Panc1 (cell line): ENCODE results near the gene FBXW12. TPM values are rescaled to one million over a fixed set of nuclear protein-coding genes. Genes with fewer than 3 reads are reported as not detected.

Source experiments
- ATAC-seq: fragments of 200-7000 bp; cut with Tn5 transposase; 2 replicates; pipeline ENCODE4 v1.9.1; 2020; ENCODE audit warnings: mild to moderate bottlenecking, moderate library complexity
- BruUV-seq: library from RNA; stranded (reverse); fragments of 400-500 nt; replicated peaks from 2 replicates; lab custom pipeline; 2021; lab: Mats Ljungman, UMichigan
- CTCF ChIA-PET: fragments of 300-600 bp; sonication (Branson Sonifier 250); formaldehyde crosslinking; loops from one replicate; lab custom pipeline; 2022; ENCODE audit warnings: antibody characterized with exemption; lab: Charles Lee
- POLR2A ChIA-PET: fragments of 300-600 bp; sonication (Branson Sonifier 250); formaldehyde crosslinking; loops from one replicate; lab custom pipeline; 2022; ENCODE audit warnings: antibody characterized with exemption; lab: Charles Lee
- DNase-seq: peaks from one replicate; pipeline ENCODE4 v3.0.0-alpha.2; 2010; ENCODE audit warnings: low read depth, low spot score
- H3K27ac ChIP-seq: 2 replicates; pipeline ENCODE4 v1.5.1; 2011; ENCODE audit warnings: mild to moderate bottlenecking, low read length, inconsistent platforms
- H3K27me3 ChIP-seq: fragments of 200-500 bp; sonication (Bioruptor generic); 2 replicates; pipeline ENCODE4 v1.6.0; 2014; ENCODE audit warnings: low read length, inconsistent platforms; ENCODE audit not compliant: control insufficient read depth, insufficient read depth
- H3K36me3 ChIP-seq: fragments of 200-500 bp; sonication (Bioruptor generic); 2 replicates; pipeline ENCODE4 v1.5.1; 2014; ENCODE audit warnings: inconsistent platforms, mild to moderate bottlenecking, low read length, moderate library complexity; ENCODE audit not compliant: control insufficient read depth, insufficient read depth
- H3K4me1 ChIP-seq: 2 replicates; pipeline ENCODE4 v1.5.1; 2011; ENCODE audit warnings: inconsistent platforms, mild to moderate bottlenecking, low read length, moderate library complexity; ENCODE audit not compliant: control insufficient read depth, insufficient read depth
- H3K4me3 ChIP-seq, 2 experiments: 2 replicates each; pipeline ENCODE4 v1.5.1; 2011 to 2012; ENCODE audit warnings: low read depth in 2 of 2, low read length in 2 of 2, mild to moderate bottlenecking in 2 of 2, inconsistent platforms in 1 of 2, moderate library complexity in 1 of 2
- H3K9me3 ChIP-seq: fragments of 200-500 bp; sonication (Bioruptor generic); 2 replicates; pipeline ENCODE4 v1.5.1; 2014; ENCODE audit warnings: low read depth, mild to moderate bottlenecking, inconsistent platforms, low read length, moderate library complexity; ENCODE audit not compliant: control insufficient read depth, insufficient read depth
- CTCF ChIP-seq: fragments of 450-650 bp; IDR thresholded peaks from 2 replicates; pipeline ENCODE4 v1.5.1; 2017; ENCODE audit warnings: mild to moderate bottlenecking
- POLR2AphosphoS5 ChIP-seq: IDR thresholded peaks from 2 replicates; pipeline ENCODE4 v1.6.1; 2012; ENCODE audit warnings: mild to moderate bottlenecking, low read depth, low read length, moderate library complexity
- REST ChIP-seq, 2 experiments: IDR thresholded peaks; 2 replicates each; pipeline ENCODE4 v1.6.1; 2011 to 2012; ENCODE audit warnings: low read depth in 2 of 2, control low read depth in 1 of 2, low read length in 1 of 2, mild to moderate bottlenecking in 1 of 2, moderate library complexity in 1 of 2; ENCODE audit not compliant: insufficient read depth in 1 of 2
- SIN3A ChIP-seq: IDR thresholded peaks from 2 replicates; pipeline ENCODE4 v1.6.1; 2012; ENCODE audit warnings: low read depth, mild to moderate bottlenecking, low read length, moderate library complexity, borderline replicate concordance; ENCODE audit not compliant: insufficient read depth
- TCF7L2 ChIP-seq: IDR thresholded peaks from 2 replicates; pipeline ENCODE4 v1.6.1; 2011; ENCODE audit warnings: mild to moderate bottlenecking, low read depth, low read length, inconsistent platforms
- in situ Hi-C: cut with HindIII; loops from 2 replicates; pipeline ENCODE4 v1.10.0; 2016; ENCODE audit warnings: low sequenced_read_pairs, low pct_unique_long_range_greater_than_20kb
- intact Hi-C: fragments of 100-400 bp; cut with micrococcal nuclease; formaldehyde crosslinking; loops from one replicate; pipeline ENCODE4 v1.10.0; 2022; ENCODE audit not compliant: unreplicated experiment
- total RNA-seq: library from RNA; stranded (reverse); gene quantifications from one replicate; pipeline ENCODE4 v1.2.1, GENCODE V29; 2021; ENCODE audit not compliant: unreplicated experiment

FBXW12 gene
- total RNA-seq, 1 experiment from 2014 or later = not detected

GRCh38 chr3:48429317-48429959 lies 57.4 kb downstream of the FBXW12 start:
- H3K27me3 ChIP-seq = no peaks in the 10 kb centered on the region
- H3K4me1 ChIP-seq = peaks cover 4% of the 10 kb centered on the region; the same call in 1 of the 2 replicates
- in situ Hi-C loops (no loop called here), intact Hi-C loops (no loop called here)
- H3K36me3 ChIP-seq = no peaks in the 10 kb centered on the region
- H3K9me3 ChIP-seq = no peaks in the 10 kb centered on the region
- peak overlapping the region; percentile 53 to 59 for H3K4me3 ChIP-seq
- peak overlapping the region; percentile 23; the same call in 1 of the 2 replicates for H3K27ac ChIP-seq
- POLR2A ChIA-PET = no interaction called here
- no peak for DNase-seq
- ATAC-seq = peak; percentile 64
- BruUV-seq = no TSS peak
- TF ChIP-seq CTCF = no peak
- TF ChIP-seq POLR2AphosphoS5 = no peak
- no peak for TF ChIP-seq SIN3A
- no peak for TF ChIP-seq REST (IDR thresholded peaks at IDR 0.05; ENCODE audit: insufficient read depth in 1 of 2, low read depth in 2 of 2, low read length in 1 of 2)
- TF ChIP-seq TCF7L2 = no peak
- CTCF ChIA-PET = no interaction called here

- intact Hi-C loops (loop anchor here (5.0 kb wide), 1 partner anchor 148 kb away; no protein-coding TSS in a partner anchor), in situ Hi-C loops (no loop called here)
- ATAC-seq = no peak
- no TSS peak for BruUV-seq
- CTCF ChIA-PET = no interaction called here
- Histone ChIP-seq H3K4me1 (peaks cover 4% of the 10 kb centered on the region; the same call in 1 of the 2 replicates), H3K4me3 (peak within 1 kb of the TSS; percentile 53 to 59), H3K36me3 (no peaks in the 10 kb centered on the region), H3K27ac (peak within 1 kb of the TSS; percentile 23; the same call in 1 of the 2 replicates), H3K9me3 (no peaks in the 10 kb centered on the region), H3K27me3 (no peaks in the 10 kb centered on the region)
- DNase-seq = no peak
- POLR2A ChIA-PET = no interaction called here
- TF ChIP-seq POLR2AphosphoS5 = no peak
- no peak for TF ChIP-seq REST (IDR thresholded peaks at IDR 0.05; ENCODE audit: insufficient read depth in 1 of 2, low read depth in 2 of 2, low read length in 1 of 2)
- no peak for TF ChIP-seq SIN3A
- no peak for TF ChIP-seq TCF7L2
- no peak for TF ChIP-seq CTCF
Measured at GRCh38 chr3:48429960-48430707, 58.1 kb downstream of the FBXW12 start, which contains the start of gene PLXNB1. Gene PLXNB1 (minus strand): TSS chr3:48430086. CDS start chr3:48424611, 5,475 bp downstream.
